HUDEP-2 (cell line): ENCODE results near the gene LRRC15.

ENCODE experiments used
- DNase-seq, 76 experiments: peaks; one replicate each; lab custom pipeline; 2025; ENCODE audit not compliant: unreplicated experiment in 76 of 76; lab: John Stamatoyannopoulos, UW

The LRRC15 gene

GRCh38 chr3:194365526-194365925, 4.0 kb downstream of the LRRC15 start:
- DNase-seq, result no peak

GRCh38 chr3:194364652-194365434, 4.7 kb downstream of the LRRC15 start:
- DNase-seq, result no peak

DNA sequence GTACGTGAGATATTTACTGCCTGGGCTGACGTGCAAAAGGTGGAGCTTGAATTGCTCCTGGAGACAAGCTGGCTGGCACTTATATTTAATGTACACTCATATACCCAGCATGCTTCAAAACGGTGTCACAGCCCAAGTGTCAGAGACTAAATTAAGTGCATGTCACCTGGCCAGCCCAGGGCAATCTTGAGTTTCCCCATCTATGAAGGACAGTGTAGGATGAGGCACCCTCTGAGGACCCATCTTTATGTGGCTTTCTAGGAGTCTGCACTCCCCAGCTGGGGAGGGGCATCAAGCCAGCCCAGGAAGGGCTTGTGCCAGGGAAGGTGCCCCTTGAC, 5.3 kb downstream of the LRRC15 start:
- no peak for DNase-seq

DNA sequence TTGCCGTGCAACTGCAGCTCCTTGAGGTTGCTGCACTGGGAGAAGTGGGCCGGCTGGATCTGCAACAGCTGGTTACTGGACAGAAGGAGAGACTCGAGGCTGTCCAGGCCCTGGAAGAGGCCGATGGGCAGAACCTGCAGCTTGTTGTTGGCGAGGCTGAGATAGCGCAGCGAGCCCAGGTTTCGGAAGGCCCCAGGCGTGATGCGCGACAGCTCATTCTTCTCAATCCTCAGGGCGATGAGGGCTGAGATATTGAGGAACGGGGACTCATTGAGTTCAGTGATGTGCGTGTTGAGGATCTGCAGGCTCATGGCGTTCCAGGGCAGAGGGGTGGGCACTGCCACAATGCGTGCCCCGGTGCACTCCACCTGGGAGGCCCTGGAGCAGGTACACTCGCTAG, 9.0 kb downstream of the LRRC15 start:
- DNase-seq, result no peak

GRCh38 chr3:194357681-194358080, 11.9 kb downstream of the LRRC15 start:
- DNase-seq, result no peak

DNA sequence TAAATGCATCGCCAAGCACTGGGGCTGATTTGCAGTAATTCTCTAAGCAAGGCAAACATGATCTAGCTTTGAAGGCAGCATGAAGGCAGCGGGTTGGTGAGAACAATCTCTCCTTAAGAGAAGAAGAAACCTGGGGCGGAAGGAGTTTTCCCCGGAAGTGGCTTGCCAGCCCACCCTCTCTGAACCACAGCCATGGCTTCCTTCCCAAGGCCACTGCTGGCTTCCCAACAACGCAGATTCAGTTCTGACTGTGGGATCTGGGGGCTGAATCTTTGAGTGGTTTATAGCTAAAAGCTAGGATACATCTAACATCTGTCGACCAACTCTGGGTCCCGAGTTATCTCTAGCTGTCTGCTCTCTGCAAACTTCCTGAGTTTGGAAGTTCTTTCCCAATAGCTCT, 14.2 kb downstream of the LRRC15 start:
- DNase-seq, result no peak

DNA sequence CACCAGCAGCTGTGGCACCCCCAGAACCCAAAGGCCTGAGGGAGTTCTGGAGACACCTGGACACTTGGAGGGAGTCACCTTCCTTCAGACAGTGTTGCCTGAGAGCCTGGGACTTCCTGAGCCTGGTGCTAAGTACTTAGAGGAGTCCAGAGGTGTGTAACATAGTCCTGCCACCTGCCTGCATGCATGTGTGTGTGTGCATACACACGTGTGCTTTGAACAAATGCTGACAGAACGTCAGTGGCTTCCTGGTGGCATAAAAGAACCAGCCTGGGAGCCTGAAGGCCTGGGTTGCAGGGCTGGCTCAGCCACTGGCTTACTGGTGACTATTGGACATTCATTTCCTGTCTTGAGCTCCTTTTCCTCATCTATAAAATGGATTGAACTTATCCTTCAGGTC, 15.2 kb downstream of the LRRC15 start:
- no peak for DNase-seq

- DNase-seq, result no peak
These were observed 16.8 kb downstream of the LRRC15 start for GRCh38 chr3:194352667-194353246.

DNA sequence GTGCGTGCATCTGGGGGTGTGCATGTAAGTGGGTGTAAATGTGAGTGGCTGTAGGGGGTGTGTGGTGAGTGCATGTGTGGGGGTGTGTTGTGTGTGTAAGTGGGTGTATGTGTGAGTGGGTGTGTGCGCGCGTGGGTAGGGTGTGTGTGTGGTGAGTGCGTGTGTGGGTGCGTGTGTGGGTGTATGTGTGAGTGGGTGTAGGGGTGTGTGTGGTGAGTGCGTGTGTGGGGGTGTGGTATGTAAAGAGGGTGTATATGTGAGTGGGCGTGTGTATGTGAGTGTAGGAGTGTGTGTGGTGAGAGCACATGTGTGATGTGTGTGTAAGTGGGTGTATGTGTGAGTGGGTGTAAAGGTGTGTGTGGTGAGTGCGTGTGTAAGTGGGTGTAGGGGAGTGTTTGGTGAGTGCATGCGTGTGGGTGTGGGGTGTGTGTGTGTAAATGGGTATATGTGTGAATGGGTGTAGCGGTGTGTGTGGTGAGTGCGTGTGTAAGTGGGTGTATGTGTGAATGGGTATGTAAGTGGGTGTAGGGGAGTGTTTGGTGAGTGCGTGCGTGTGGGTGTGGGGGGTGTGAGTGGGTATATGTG, 17.5 kb downstream of the LRRC15 start:
- no peak for DNase-seq

DNA sequence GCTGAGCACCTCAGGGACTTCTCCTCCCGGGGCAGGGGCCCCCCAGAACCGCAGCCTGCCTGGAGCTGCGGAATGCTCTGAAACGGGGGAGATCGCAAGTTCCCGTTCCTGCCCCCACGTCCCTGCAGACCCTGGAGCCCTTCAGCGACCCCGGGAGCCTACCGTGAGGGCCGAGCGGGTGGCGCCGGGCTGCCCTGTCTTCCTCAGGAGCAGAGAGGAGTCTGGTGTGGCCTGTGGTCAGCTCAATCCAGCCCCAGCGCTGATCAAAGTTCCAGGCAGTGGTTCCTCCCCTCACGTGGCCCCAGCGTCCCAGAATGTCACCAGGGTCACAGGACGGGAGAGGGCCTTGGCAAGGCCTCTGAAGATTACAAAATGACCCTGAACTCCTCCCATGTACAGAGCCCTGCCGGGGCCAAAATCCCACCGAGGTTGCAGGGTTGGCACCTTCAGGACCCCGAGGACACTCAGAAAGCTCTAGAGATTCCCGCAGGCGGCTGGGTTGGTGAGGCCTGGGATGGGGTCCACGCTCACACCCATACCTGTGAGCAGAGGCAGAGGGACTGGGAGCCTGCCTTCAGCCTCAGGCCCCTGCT, 18.4 kb downstream of the LRRC15 start, which contains the start of gene CPN2:
CPN2 (minus strand) TSS at position 249 of the 593 bp plus-strand sequence. CDS start 8,626 bp downstream, outside the sequence.
- no peak for DNase-seq

DNA sequence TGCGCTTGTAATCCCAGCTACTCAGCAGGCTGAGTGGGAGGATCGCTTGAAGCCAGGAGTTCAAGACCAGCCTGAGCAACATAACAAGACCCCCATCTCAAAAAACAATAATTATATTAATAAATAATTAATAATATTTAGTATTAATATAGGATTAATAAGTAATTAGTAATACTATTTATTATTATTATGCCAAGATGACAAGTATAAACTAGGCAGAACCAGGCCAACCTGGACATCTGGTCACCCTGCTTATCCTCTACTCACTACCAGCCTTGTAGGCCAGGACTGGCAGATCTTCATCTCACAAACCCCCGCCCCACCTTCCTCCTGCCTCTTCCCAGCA, 18.8 kb downstream of the LRRC15 start:
- no peak for DNase-seq

- DNase-seq, result no peak
These were observed 21.2 kb downstream of the LRRC15 start for GRCh38 chr3:194348354-194348753.

GRCh38 chr3:194346621-194347020, 22.9 kb downstream of the LRRC15 start:
- DNase-seq, result no peak

- no peak for DNase-seq
These were observed 23.5 kb downstream of the LRRC15 start for GRCh38 chr3:194346035-194346434.

GRCh38 chr3:194344012-194344411, 25.5 kb downstream of the LRRC15 start:
- peak in 61 of 76 experiments; percentile 1 to 77 (median 41) for DNase-seq

- no peak for DNase-seq
These were observed 26.0 kb downstream of the LRRC15 start for GRCh38 chr3:194343561-194343893.

GRCh38 chr3:194342861-194343560, 26.5 kb downstream of the LRRC15 start:
- DNase-seq, result no peak

DNA sequence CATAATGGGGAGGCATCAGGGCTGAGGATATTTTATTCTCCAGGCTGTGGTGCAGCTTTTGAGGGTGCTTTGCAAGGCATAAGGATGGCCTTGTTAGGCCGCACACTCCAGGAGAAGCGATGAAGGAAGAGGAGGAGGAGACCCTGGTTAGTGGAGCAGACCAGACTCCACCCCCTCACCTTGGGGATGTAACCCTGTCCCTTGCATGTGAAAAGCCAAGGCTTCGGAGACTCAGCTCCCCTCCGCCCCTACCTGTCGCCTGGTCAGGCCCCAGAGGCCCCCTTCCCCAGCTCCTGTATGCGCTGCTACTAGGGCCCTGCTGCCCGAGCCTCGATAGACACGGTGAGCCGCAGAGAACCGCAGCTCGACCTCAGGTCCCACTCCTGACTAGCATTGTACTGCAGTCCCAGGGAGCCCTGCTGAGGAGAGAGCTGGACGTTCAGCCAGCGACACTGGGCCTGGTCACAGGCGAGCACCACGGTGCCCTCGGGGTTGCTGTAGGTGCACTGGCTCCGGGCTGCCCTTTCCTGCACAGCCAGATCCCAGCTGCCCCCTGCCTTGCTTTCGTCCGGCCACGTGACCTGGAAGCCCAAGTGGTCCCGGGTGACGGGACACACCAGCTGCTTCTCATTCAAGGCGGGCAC, 28.7 kb downstream of the LRRC15 start:
- no peak for DNase-seq

DNA sequence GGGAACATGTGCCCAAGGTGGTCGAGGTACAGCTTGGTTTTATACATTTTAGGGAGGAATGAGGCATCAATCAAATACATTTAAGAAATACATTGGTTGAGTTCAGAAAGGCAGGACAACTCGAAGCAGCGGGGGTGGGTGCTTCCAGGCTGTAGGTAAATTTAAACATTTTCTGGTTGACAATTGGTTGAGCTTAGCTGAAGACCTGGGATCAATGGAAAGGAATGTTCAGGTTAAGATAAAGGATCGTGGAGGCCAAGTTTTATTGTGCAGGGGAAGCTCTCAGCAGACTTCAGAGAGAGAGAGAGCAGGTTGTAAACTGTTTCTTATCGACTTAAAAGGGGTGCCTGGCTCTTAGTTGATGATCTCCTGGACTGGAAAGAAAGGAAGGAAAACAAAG, 29.7 kb downstream of the LRRC15 start:
- DNase-seq, result no peak

DNA sequence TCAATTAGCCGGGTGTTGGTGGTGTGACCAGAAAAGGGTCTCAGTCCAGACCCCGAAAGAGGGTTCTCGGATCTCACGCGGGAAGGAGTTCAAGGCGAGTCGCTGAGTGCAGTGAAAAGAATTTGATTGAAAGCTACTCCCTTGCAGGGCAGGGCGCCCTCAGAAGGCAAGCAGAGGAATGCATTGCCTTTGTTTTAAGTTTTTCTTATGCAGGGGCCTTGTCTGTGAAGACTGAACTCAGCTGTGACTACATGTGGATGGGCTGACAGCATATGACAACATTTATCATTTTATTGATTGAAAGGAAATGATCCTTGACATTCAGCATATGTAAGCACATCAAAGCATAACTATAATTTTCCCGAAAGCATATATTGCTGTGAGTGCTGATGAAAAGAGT, 30.2 kb downstream of the LRRC15 start:
- no peak for DNase-seq
